A549 treated with DMSO at 1 μM for 4 hours (cell line): ENCODE measurements around the gene ZNF883. TPM values are rescaled to one million over a fixed set of nuclear protein-coding genes. Genes with fewer than 3 reads are reported as not detected.

Experiments used
- total RNA-seq: library from RNA; stranded (reverse); fragments of 200-300 nt; extraction: Qiagen RNA extraction; gene quantifications from 5 replicates; pipeline ENCODE4 v1.2.3, GENCODE V29; 2022; ENCODE audit warnings: low read depth

Gene ZNF883
- total RNA-seq: 0.89 to 1.1 TPM (median 0.98 TPM) in 5 replicates

GRCh38 chr9:113011911-113012381 is at the start of gene ZNF883:
Gene ZNF883 (minus strand): TSS chr9:113012192.

GRCh38 chr9:113056191-113057106 is 44.5 kb upstream of the ZNF883 start, which contains the start of gene ZFP37:
Gene ZFP37 (minus strand): TSS chr9:113056724. CDS start chr9:113056688, 36 bp downstream.

Other genes with a start within 250 kb of the ZNF883 start
- not detected in 5 replicates for gene SLC46A2, start 121.3 kb downstream of the ZNF883 start, total RNA-seq
- gene ZFP37, start 44.5 kb upstream of the ZNF883 start, total RNA-seq: 1.3 to 1.9 TPM (median 1.8 TPM) in 5 replicates
- 6.7 to 8.3 TPM (median 7.4 TPM) in 5 replicates for gene SLC31A2, start 138.8 kb upstream of the ZNF883 start, total RNA-seq
- gene FKBP15, start 209.1 kb upstream of the ZNF883 start, total RNA-seq: 15.4 to 19.6 TPM (median 19.4 TPM) in 5 replicates
- gene SLC31A1, start 209.4 kb upstream of the ZNF883 start, total RNA-seq: 21.4 to 26.1 TPM (median 23.4 TPM) in 5 replicates